Measurements from ENCODE around the gene NEBL. TPM values are rescaled to one million over a fixed set of nuclear protein-coding genes. Genes with fewer than 3 reads are reported as not detected.

Gene NEBL
- total and polyA plus RNA-seq, 2 of the 4 experiments (the other 2 are of a cell fraction), result under 0.01 TPM

GRCh38 chr10:20846263-20846662 lies 50.8 kb downstream of the NEBL start:
- dilution Hi-C loops (cut with HindIII; ENCODE audit: low sequenced_read_pairs, unreplicated experiment) (no loop called here), intact Hi-C loops (cut with micrococcal nuclease) (no loop called here), in situ Hi-C loops (cut with MboI; ENCODE audit: low sequenced_read_pairs) (no loop called here)
- BruUV-seq (replicated peaks), result no TSS peak
- ChIA-PET POLR2A (ENCODE audit: unreplicated experiment) (no interaction called here), CTCF (no interaction called here)
- TF ChIP-seq MXI1 (IDR thresholded peaks at IDR 0.05; ENCODE audit: borderline replicate concordance, low read depth, low read length) (no peak), BHLHE40 (IDR thresholded peaks at IDR 0.05; ENCODE audit: low read depth, low read length) (no peak), MAZ (IDR thresholded peaks at IDR 0.05; ENCODE audit: borderline replicate concordance, low read depth, low read length) (no peak), MAFK (IDR thresholded peaks at IDR 0.05; ENCODE audit: low read depth, low read length) (no peak), RAD21 (IDR thresholded peaks at IDR 0.05; ENCODE audit: low read length) (no peak), CEBPB (IDR thresholded peaks at IDR 0.05; ENCODE audit: low read depth, low read length) (no peak), FOS (IDR thresholded peaks at IDR 0.05; ENCODE audit: low read depth, low read length) (no peak), CHD1 (IDR thresholded peaks at IDR 0.05; ENCODE audit: low read depth, low read length) (no peak), RFX5 (IDR thresholded peaks at IDR 0.05; ENCODE audit: low read depth, low read length) (no peak), POLR2A (IDR thresholded peaks at IDR 0.05; ENCODE audit: low read depth, low read length) (no peak), NFE2L2 (IDR thresholded peaks at IDR 0.05; ENCODE audit: low read depth, low read length) (no peak), SMC3 (IDR thresholded peaks at IDR 0.05; ENCODE audit: low read depth, low read length) (no peak), USF2 (IDR thresholded peaks at IDR 0.05; ENCODE audit: low read depth, low read length) (no peak)
- TF ChIP-seq, protein P1, sequence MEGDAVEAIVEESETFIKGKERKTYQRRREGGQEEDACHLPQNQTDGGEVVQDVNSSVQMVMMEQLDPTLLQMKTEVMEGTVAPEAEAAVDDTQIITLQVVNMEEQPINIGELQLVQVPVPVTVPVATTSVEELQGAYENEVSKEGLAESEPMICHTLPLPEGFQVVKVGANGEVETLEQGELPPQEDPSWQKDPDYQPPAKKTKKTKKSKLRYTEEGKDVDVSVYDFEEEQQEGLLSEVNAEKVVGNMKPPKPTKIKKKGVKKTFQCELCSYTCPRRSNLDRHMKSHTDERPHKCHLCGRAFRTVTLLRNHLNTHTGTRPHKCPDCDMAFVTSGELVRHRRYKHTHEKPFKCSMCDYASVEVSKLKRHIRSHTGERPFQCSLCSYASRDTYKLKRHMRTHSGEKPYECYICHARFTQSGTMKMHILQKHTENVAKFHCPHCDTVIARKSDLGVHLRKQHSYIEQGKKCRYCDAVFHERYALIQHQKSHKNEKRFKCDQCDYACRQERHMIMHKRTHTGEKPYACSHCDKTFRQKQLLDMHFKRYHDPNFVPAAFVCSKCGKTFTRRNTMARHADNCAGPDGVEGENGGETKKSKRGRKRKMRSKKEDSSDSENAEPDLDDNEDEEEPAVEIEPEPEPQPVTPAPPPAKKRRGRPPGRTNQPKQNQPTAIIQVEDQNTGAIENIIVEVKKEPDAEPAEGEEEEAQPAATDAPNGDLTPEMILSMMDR (conservative IDR thresholded peaks at IDR 0.05; ENCODE audit: low read depth, low read length), result no peak
- TF ChIP-seq, protein P2, sequence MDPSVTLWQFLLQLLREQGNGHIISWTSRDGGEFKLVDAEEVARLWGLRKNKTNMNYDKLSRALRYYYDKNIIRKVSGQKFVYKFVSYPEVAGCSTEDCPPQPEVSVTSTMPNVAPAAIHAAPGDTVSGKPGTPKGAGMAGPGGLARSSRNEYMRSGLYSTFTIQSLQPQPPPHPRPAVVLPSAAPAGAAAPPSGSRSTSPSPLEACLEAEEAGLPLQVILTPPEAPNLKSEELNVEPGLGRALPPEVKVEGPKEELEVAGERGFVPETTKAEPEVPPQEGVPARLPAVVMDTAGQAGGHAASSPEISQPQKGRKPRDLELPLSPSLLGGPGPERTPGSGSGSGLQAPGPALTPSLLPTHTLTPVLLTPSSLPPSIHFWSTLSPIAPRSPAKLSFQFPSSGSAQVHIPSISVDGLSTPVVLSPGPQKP (IDR thresholded peaks at IDR 0.05; ENCODE audit: borderline replicate concordance, low read depth, low read length), result no peak
- Histone ChIP-seq H2BK5ac (ENCODE audit: low read depth, low read length, poor library complexity, severe bottlenecking) (no peak overlapping the region), H3K9ac (ENCODE audit: low read depth, low read length) (no peak overlapping the region), H3K4me3 (ENCODE audit: insufficient read depth, low read depth, low read length) (no peak overlapping the region), H3K9me3 (ENCODE audit: control insufficient read depth, insufficient read depth, low read length) (no peaks in the 10 kb centered on the region), H3K79me1 (ENCODE audit: low read depth in 1 of 2, low read length in 2 of 2) (no peaks in the 10 kb centered on the region), H2AFZ (replicated peaks; ENCODE audit: low read length, poor library complexity) (no peak overlapping the region), H3K56ac (ENCODE audit: extremely low read depth, insufficient read depth, low read length) (no peak overlapping the region), H3K9me1 (ENCODE audit: insufficient read depth, low read length) (no peaks in the 10 kb centered on the region), H4K8ac (ENCODE audit: low read depth in 2 of 2, low read length in 2 of 2) (no peak overlapping the region), H3K23ac (ENCODE audit: low read depth, low read length) (no peak overlapping the region), H2BK20ac (ENCODE audit: low read depth, low read length) (no peak overlapping the region), H3K4me2 (ENCODE audit: low read depth, low read length) (no peak overlapping the region), H4K20me1 (ENCODE audit: insufficient read depth, low read length) (no peaks in the 10 kb centered on the region), H3K4ac (ENCODE audit: low read depth, low read length) (no peak overlapping the region), H2BK120ac (ENCODE audit: low read depth, low read length) (no peak overlapping the region), H4K5ac (ENCODE audit: low read depth, low read length) (no peak overlapping the region), H2BK15ac (ENCODE audit: low read depth, low read length) (no peak overlapping the region), H2AK9ac (replicated peaks; ENCODE audit: low read depth, low read length, poor library complexity) (no peak overlapping the region), H3K27ac (ENCODE audit: insufficient read depth, low read length) (no peak overlapping the region), H3K18ac (ENCODE audit: low read depth, low read length) (no peak overlapping the region), H3K36me3 (ENCODE audit: control insufficient read depth, insufficient read depth, low read length) (no peaks in the 10 kb centered on the region), H2AK5ac (ENCODE audit: low read depth, low read length) (no peak overlapping the region), H4K91ac (ENCODE audit: insufficient read depth, low read depth, low read length) (no peak overlapping the region), H3K27me3 (ENCODE audit: control insufficient read depth, insufficient read depth, low read length) (no peaks in the 10 kb centered on the region), H3K14ac (replicated peaks; ENCODE audit: low read depth, low read length) (no peak overlapping the region), H3K4me1 (ENCODE audit: control insufficient read depth, insufficient read depth, low read length) (no peaks in the 10 kb centered on the region)
- no CpG with 5 or more reads among the region's 2 CpGs for WGBS, 2 experiments (ENCODE audit: extremely low coverage in 2 of 2, insufficient read length in 1 of 2)
- no peak for DNase-seq
- ATAC-seq (ENCODE audit: low read depth), result no peak

Data from IMR-90 (cell line).